ENCODE results near the gene SLC9A9. TPM values are rescaled to one million over a fixed set of nuclear protein-coding genes. Genes with fewer than 3 reads are reported as not detected.

The SLC9A9 gene
- total and polyA plus RNA-seq, 7 donors = 1.3 to 5.4 (median 2.9) TPM

- Histone ChIP-seq H3K4me3 (no peak overlapping the region), H3K4me1 (no peaks in the 10 kb centered on the region), H3K9me3 (no peaks in the 10 kb centered on the region), H3K36me3 (ENCODE audit: insufficient read depth in 1 of 2, low read depth in 1 of 2) (no peaks in the 10 kb centered on the region), H3K27ac (no peak overlapping the region), H3K27me3 (ENCODE audit: insufficient read depth in 3 of 3, low read length in 2 of 3) (no peaks in the 10 kb centered on the region)
- 76 to 94% (median 90%) methylated on average over 1 of the region's 1 CpG for WGBS, 3 donors
- no peak for TF ChIP-seq CTCF (IDR thresholded peaks at IDR 0.05)
- intact Hi-C loops (cut with DNase I) = no loop called here
- ATAC-seq (no peak), DNase-seq (no peak)
These were observed 438.0 kb downstream of the SLC9A9 start for GRCh38 chr3:143410259-143410658.

- H3K9me3 ChIP-seq = no peaks in the 10 kb centered on the region
- WGBS, 3 donors = 93 to 95% (median 94%) methylated on average over 3 of the region's 3 CpGs
- no peaks in the 10 kb centered on the region for H3K27me3 ChIP-seq (ENCODE audit: insufficient read depth in 3 of 3, low read length in 2 of 3)
- TF ChIP-seq CTCF (IDR thresholded peaks at IDR 0.05) = no peak
- H3K27ac ChIP-seq = no peak overlapping the region
- intact Hi-C loops (cut with DNase I) = no loop called here
- no peaks in the 10 kb centered on the region for H3K36me3 ChIP-seq (ENCODE audit: insufficient read depth in 1 of 2, low read depth in 1 of 2)
- ATAC-seq (no peak), DNase-seq (no peak)
- no peak overlapping the region for H3K4me3 ChIP-seq
- no peaks in the 10 kb centered on the region for H3K4me1 ChIP-seq
These were observed 439.5 kb downstream of the SLC9A9 start for GRCh38 chr3:143408771-143409170.

- no peaks in the 10 kb centered on the region for H3K36me3 ChIP-seq (ENCODE audit: insufficient read depth in 1 of 2, low read depth in 1 of 2)
- no peaks in the 10 kb centered on the region for H3K4me1 ChIP-seq
- no peak overlapping the region for H3K4me3 ChIP-seq
- intact Hi-C loops (cut with DNase I) = no loop called here
- no peak for ATAC-seq
- H3K27ac ChIP-seq = no peak overlapping the region
- H3K9me3 ChIP-seq = peaks cover 4% of the 10 kb centered on the region
- DNase-seq = no peak
- no peak for TF ChIP-seq CTCF (IDR thresholded peaks at IDR 0.05)
- no peaks in the 10 kb centered on the region for H3K27me3 ChIP-seq (ENCODE audit: insufficient read depth in 3 of 3, low read length in 2 of 3)
These were observed 445.7 kb downstream of the SLC9A9 start for GRCh38 chr3:143402602-143403001.

- intact Hi-C loops (cut with DNase I) = no loop called here
- Histone ChIP-seq H3K4me1 (no peaks in the 10 kb centered on the region), H3K27me3 (ENCODE audit: insufficient read depth in 3 of 3, low read length in 2 of 3) (no peaks in the 10 kb centered on the region), H3K27ac (no peak overlapping the region), H3K36me3 (ENCODE audit: insufficient read depth in 1 of 2, low read depth in 1 of 2) (no peaks in the 10 kb centered on the region), H3K9me3 (peaks cover 8% of the 10 kb centered on the region), H3K4me3 (no peak overlapping the region)
- ATAC-seq (no peak), DNase-seq (no peak)
- no peak for TF ChIP-seq CTCF (IDR thresholded peaks at IDR 0.05)
- 52 to 71% (median 64%) methylated on average over 1 of the region's 1 CpG for WGBS, 3 donors
These were observed 451.5 kb downstream of the SLC9A9 start for GRCh38 chr3:143396790-143397189.

- DNase-seq = no peak
- Histone ChIP-seq H3K9me3 (no peaks in the 10 kb centered on the region), H3K27ac (no peak overlapping the region), H3K36me3 (ENCODE audit: insufficient read depth in 1 of 2, low read depth in 1 of 2) (no peaks in the 10 kb centered on the region), H3K27me3 (ENCODE audit: insufficient read depth in 3 of 3, low read length in 2 of 3) (no peaks in the 10 kb centered on the region), H3K4me1 (no peaks in the 10 kb centered on the region), H3K4me3 (no peak overlapping the region)
- 92 to 94% (median 92%) methylated on average over 2 of the region's 2 CpGs for WGBS, 3 donors
- TF ChIP-seq CTCF (IDR thresholded peaks at IDR 0.05) = no peak
- no peak for ATAC-seq
- intact Hi-C loops (cut with DNase I) = no loop called here
These were observed 458.9 kb downstream of the SLC9A9 start for GRCh38 chr3:143389388-143389787.

Data from psoas muscle (tissue), 8 donors.